ENCODE measurements around the gene CLK2.

CLK2 gene

GRCh38 chr1:155269381-155269780, 3.9 kb downstream of the CLK2 start:
- 0 out of 2 replicates have a peak overlapping the region, but pooled peaks have one; percentile 5 for H3K27ac ChIP-seq
- ChIA-PET POLR2A (ENCODE audit: low non-redundant PET) (interaction anchor here (0.6 kb wide), 1 partner anchor 13 kb away, joined by 3 read pairs; no protein-coding TSS in a partner anchor), CTCF (no interaction called here)
- no peak for TF ChIP-seq CTCF (conservative IDR thresholded peaks at IDR 0.05; ENCODE audit: low read depth)
- DNase-seq (ENCODE audit: low spot score): no peak

GRCh38 chr1:155268630-155269029, 4.7 kb downstream of the CLK2 start:
- no peak for DNase-seq (ENCODE audit: low spot score)
- TF ChIP-seq CTCF (conservative IDR thresholded peaks at IDR 0.05; ENCODE audit: low read depth): no peak
- CTCF ChIA-PET: no interaction called here
- POLR2A ChIA-PET (ENCODE audit: low non-redundant PET): no interaction called here
- H3K27ac ChIP-seq: 0 out of 2 replicates have a peak overlapping the region, but pooled peaks have one; percentile 5

GRCh38 chr1:155267373-155267772, 5.9 kb downstream of the CLK2 start:
- ChIA-PET CTCF (interaction anchor here (0.6 to 2.1 kb wide), 2 partner anchors 17 to 30 kb away, joined by 3 to 14 read pairs; no protein-coding TSS in a partner anchor), POLR2A (ENCODE audit: low non-redundant PET) (no interaction called here)

GRCh38 chr1:155266553-155266952, 6.8 kb downstream of the CLK2 start:
- 0 out of 2 replicates have a peak overlapping the region, but pooled peaks have one; percentile 13 for H3K27ac ChIP-seq
- ChIA-PET POLR2A (ENCODE audit: low non-redundant PET) (no interaction called here), CTCF (interaction anchor here (0.6 to 2.1 kb wide), 3 partner anchors 11 to 53 kb away, joined by 3 to 14 read pairs (median 4); no protein-coding TSS in a partner anchor)
- no peak for TF ChIP-seq CTCF (conservative IDR thresholded peaks at IDR 0.05; ENCODE audit: low read depth)
- DNase-seq (ENCODE audit: low spot score): no peak

More at GRCh38 chr1:155267373-155267772, 5.9 kb downstream of the CLK2 start:
- no peak for TF ChIP-seq CTCF (conservative IDR thresholded peaks at IDR 0.05; ENCODE audit: low read depth)
- DNase-seq (ENCODE audit: low spot score): no peak
- H3K27ac ChIP-seq: no peak overlapping the region

GRCh38 chr1:155263067-155263466, 10.2 kb downstream of the CLK2 start:
- POLR2A ChIA-PET (ENCODE audit: low non-redundant PET): no interaction called here
- no peak for TF ChIP-seq CTCF (conservative IDR thresholded peaks at IDR 0.05; ENCODE audit: low read depth)
- no peak for DNase-seq (ENCODE audit: low spot score)
- peak overlapping the region; percentile 85 for H3K27ac ChIP-seq
- CTCF ChIA-PET: interaction anchor here (0.7 kb wide), 1 partner anchor 13 kb away, joined by 4 read pairs; no protein-coding TSS in a partner anchor

- no peak for TF ChIP-seq CTCF (conservative IDR thresholded peaks at IDR 0.05; ENCODE audit: low read depth)
- peak; percentile 99 for DNase-seq (ENCODE audit: low spot score)
- POLR2A ChIA-PET (ENCODE audit: low non-redundant PET): interaction anchor here (0.8 kb wide), 1 partner anchor 11 kb away, joined by 5 read pairs; the partner anchor contains the start of gene CLK2
- CTCF ChIA-PET: interaction anchor here (2.1 kb wide), 1 partner anchor 12 kb away, joined by 14 read pairs; no protein-coding TSS in a partner anchor
- H3K27ac ChIP-seq: peak within 1 kb of the TSS; percentile 85
Measured at GRCh38 chr1:155261852-155262673, 11.2 kb downstream of the CLK2 start, which contains the start of gene SCAMP3. SCAMP3 (minus strand) TSS chr1:155262360; CDS start chr1:155262151, 209 bp downstream.
